NCI-H1417 treated with DMSO at 0.1 percent for 48 hours (cell line): ENCODE results near the gene PHAF1.

ENCODE experiments used
- DNase-seq: peaks from one replicate; lab custom pipeline; 2025; lab: John Stamatoyannopoulos, UW

PHAF1 gene

DNA sequence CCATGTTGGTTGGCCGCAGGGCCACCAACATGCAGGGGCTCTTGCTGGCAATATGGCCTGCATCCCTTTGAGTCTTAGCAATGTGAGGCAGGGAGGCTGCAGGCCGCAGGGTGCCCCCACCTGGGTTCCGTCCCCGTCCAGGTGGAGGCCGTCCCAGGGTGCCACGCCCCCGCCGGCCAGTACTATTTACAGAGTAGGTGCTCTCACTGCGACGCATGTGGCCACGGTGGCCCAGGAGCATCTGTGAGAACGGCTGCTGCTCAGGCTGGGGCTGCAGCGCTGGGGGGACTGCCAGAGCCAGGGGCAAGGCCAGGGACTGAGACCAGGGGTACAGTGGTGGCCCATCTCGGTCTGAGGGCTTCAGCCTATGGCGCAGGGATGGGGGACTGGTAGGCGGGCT lies 70.4 kb downstream of the PHAF1 start:
- DNase-seq: no peak

DNA sequence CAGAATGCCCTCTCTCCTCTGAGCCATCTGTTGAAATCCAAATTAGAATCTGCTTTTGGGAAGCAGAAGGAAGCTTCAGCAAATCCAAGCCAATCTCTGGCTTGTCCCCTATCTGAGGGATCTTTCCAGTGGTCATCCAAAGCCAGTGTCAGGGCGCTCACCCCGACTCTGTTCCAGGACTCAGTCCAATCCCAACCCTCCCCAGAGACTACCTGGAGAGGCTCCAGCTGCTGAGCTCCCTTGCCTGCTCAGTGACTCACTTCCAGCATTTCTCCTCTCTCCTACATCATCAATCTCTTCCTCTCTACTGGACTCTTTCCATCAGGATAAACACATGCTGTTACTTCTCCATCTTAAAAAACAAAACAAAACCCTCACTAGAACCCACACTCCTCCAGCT lies 71.6 kb downstream of the PHAF1 start:
- DNase-seq: no peak

GRCh38 chr16:67182288-67182687 lies 72.5 kb downstream of the PHAF1 start:
- no peak for DNase-seq

- no peak for DNase-seq
Observed at GRCh38 chr16:67183284-67183626, 73.5 kb downstream of the PHAF1 start.

DNA sequence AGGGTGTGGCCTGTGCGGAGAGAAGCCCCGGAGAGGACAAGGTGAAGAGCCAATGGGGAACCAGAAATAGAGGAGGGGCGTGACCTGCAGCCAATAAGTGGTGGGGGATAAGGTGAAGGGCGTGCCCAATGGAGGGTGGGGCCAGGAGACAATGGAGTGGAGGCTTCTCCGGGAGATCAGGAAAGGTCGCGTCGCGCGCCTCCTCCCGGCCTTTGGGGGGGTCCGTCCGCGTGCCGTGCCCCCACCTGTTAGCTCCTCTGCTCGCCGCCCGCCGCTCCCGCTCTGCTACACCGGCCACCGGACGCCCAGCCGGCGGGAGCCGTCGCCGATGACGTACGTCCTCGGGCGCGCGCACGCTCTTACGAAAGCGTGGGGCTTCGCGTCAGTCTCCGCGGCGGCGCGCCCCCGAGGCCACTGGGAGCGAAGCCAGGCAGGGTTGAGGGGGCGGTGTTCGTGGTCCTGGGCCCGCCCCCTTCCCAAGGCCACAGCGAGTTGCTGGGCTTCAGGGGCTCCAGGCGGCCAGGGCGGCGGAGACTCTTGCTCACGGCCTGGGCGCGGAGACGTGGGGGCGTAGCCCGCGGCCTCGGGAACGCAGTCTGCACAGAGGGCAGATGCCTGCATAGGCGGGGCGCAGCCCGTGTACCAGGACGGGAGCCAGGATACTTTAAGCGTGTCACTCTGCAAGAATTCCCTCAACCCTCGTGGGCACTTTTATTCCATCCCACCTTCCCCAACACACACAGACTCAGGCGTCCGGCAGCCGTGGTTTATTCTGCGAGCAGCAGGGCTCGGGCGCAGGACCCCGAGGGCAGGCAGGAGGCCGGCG lies 74.1 kb downstream of the PHAF1 start, which contains the start of gene MATCAP1:
TSS of gene MATCAP1 (minus strand) at position 337 of the 826 bp plus-strand sequence. CDS start 3,353 bp downstream, outside the sequence.
- peak; percentile 94 for DNase-seq

DNA sequence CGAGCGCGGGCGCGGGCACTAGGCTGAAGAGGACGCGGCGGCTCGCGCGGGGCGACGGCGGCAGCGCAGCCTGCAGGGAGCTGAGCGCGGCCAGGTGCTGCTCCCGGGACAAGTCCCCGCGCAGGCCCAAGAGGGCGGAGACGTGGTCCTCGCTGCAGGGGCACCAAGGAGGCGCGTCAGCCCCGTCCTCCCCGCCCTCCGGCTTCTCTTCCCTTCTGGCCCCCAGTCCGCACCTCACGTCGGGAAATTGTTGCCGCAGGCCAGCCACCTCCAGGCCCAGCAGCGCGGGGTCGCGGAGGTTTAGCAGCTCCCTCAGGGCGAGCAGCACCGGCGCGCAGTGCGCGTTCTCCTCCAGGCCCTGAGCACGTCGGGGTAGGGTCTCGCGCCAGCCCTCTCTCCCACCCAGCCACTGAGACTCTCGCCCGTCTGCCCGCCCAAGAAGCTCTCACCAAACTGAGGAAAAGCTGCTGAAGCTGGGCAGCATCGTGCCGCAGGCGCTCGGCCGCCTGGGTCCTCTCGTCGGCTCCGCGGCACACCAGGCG lies 74.8 kb downstream of the PHAF1 start:
- no peak for DNase-seq

GRCh38 chr16:67184995-67185650 lies 75.4 kb downstream of the PHAF1 start:
- DNase-seq: no peak

- no peak for DNase-seq
Observed at GRCh38 chr16:67185651-67186134, 76.0 kb downstream of the PHAF1 start.

DNA sequence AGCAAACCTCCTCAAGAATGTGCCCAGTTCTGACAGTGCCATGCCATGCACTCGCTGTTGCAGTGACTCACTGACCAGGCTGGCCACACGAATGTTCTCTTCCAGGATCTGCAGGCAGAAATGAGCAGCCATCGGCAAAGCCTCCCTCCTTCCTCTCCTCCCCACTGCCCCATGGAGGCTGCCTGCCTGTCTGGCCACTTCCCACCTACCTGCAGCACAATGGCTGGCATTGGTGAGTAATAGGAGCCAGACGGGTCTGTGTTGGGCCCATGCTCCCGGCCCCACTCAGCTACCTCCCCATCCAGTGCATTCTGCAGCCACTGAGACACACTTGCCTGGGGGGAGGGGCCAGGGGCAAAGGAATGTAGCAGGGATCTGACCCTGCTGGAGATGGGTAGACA lies 76.8 kb downstream of the PHAF1 start:
- DNase-seq: no peak

- DNase-seq: no peak
Observed at GRCh38 chr16:67187175-67187890, 77.6 kb downstream of the PHAF1 start.

GRCh38 chr16:67188323-67188722 lies 78.6 kb downstream of the PHAF1 start:
- no peak for DNase-seq

DNA sequence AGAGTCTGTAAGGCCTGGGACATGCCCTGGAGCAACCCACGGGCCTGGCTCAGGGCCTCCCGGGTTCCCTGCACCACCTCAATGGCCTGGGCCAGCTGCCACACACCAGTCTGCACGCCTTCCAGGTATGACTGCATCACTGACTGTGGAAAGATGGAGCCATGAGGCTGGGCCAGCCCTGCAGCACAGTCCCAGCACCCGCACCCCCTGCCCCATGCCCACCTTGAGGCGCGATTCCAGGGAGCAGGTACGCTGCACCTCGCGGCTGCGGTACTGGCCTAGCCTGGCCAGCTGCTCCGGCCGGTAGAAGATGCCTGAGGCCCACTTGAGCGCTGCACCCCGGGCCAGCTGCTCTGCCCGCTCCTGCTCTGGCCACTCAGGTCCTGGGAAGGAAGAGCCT lies 79.1 kb downstream of the PHAF1 start:
- no peak for DNase-seq

DNA sequence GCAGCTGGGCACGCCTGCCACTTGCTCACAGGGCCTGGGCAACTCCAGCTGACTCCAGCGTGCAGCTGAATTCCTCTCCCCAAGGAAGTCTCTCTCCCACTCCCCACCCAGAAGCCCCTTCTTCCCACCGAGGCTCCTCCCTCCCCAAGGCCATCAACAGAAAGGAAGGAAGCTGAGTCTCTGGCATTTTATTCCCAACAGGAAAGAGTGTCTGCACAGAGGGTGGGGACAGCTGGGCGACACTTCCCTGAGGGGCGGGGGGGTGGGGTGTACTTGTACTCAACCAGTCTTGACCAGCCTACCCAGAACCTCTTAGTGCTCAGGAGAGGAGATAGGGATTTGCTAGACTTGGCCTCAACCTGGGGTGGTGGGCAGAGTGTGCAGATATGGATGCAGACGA lies 80.3 kb downstream of the PHAF1 start, which contains the start of gene EXOC3L1:
TSS of gene EXOC3L1 (minus strand) at position 96 of the 400 bp plus-strand sequence. CDS start 460 bp downstream, outside the sequence.
- DNase-seq: no peak

GRCh38 chr16:67190448-67191399 lies 81.0 kb downstream of the PHAF1 start:
- no peak for DNase-seq

DNA sequence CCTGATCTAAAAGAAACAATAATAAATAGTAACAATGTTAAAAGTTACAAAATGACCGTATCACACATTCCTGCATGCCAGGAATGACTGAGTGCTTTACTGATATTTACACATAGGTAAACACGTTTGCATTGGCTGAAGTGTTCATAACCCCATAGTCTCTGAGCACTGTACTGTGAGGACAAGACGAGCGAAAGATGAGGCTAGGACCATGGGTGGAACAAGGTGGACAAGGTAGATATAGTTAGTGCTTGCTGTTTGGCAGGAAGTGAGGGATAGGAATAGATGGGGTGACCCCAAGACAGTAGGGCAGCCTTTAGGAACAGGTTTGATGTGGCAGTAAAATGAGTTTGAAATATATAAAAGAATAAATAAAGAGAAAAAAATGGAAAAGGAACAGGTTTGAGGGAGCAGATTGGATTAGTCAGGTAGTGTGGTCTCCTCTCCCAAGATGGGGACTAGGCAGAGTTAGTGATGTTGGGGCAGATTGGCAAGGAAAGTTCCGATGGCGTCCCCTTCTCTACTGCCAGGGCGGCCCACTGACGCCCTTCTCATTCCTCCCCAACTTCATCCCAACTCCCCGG lies 81.8 kb downstream of the PHAF1 start:
- DNase-seq: no peak

- DNase-seq: no peak
Observed at GRCh38 chr16:67191995-67192681, 82.4 kb downstream of the PHAF1 start, which contains the start of gene E2F4. Gene E2F4 (plus strand): TSS chr16:67192155. CDS start chr16:67192228, 73 bp downstream.

DNA sequence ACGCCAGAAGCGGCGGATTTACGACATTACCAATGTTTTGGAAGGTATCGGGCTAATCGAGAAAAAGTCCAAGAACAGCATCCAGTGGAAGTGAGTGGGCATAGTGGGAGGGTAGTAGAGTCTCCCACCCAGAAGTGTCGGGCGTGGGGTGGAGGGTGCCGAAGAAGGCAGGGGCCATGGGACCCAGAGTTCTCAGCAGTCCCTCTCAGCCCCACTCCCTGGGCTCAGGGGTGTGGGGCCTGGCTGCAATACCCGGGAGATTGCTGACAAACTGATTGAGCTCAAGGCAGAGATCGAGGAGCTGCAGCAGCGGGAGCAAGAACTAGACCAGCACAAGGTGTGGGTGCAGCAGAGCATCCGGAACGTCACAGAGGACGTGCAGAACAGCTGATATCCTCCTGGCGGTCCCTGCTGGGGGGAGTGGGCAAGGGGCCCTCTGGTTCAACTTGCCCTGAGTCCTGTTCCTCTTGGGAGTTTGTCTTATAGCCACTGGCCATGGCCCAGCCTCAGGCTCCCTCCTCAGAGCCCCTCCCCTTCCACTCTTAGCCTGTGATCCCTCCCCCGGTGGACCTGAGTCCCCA lies 83.1 kb downstream of the PHAF1 start:
- no peak for DNase-seq

DNA sequence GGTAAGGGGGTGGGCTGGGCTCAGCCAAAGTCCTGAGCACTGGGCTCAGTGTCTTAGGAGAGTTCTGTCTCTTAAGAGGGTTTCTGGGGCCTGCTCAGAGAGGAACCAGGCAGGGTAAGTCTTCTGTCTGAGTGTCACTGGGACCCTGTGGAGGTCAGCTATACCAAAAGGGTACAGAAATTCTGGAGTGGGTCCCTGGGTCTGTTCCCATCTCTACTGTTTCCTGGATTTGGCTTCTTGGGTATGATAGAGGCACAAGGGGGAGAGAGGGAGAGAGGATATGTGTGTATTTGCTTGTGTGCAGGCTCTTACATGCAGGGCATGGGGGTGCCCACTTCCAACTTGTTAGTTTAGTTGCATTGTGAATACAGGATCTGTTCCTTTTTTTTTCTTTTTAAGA lies 83.8 kb downstream of the PHAF1 start:
- no peak for DNase-seq

GRCh38 chr16:67194260-67194659 lies 84.5 kb downstream of the PHAF1 start:
- DNase-seq: no peak

DNA sequence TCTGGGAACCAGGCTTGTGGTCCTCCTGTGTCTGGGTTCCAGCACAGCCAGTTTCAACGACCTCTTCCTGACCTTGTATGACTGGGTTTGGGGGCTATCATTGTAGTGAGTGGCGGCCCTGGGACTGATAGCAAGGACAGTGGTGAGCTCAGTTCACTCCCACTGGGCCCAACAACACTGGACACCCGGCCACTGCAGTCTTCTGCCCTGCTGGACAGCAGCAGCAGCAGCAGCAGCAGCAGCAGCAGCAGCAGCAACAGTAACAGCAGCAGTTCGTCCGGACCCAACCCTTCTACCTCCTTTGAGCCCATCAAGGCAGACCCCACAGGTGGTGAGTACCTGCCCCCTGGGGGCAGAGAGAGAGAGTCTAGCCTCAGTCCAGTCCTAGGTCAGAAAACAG lies 85.9 kb downstream of the PHAF1 start:
- no peak for DNase-seq
